ENCODE data around the gene CROCC2. TPM values are rescaled to one million over a fixed set of nuclear protein-coding genes. Genes with fewer than 3 reads are reported as not detected.
A peak's percentile ranks its signal among the peaks of the same experiment; 100 is the strongest.

Gene CROCC2
- total and polyA plus RNA-seq, 7 experiments from 2014 or later = 0.22 TPM; not detected in 6

GRCh38 chr2:240983361-240983995 lies 77.3 kb downstream of the CROCC2 start:
- intact Hi-C loops (cut with micrococcal nuclease) = loop anchor here (2.0 to 5.0 kb wide), 4 partner anchors 79 to 169 kb away; partner anchors contain the start of gene PPP1R7 (in 2 of the 2)
- Mint-ChIP-seq H3K36me3 (no peaks in the 10 kb centered on the region), H3K9me3 (peaks cover 0 to 3% (median 0%) of the 10 kb centered on the region in 11 donors), H3K4me1 (peaks cover 0 to 5% (median 2%) of the 10 kb centered on the region in 7 donors), H3K27me3 (peaks cover 0 to 14% (median 0%) of the 10 kb centered on the region in 5 donors), H3K27ac (no peak overlapping the region), H3K4me3 (peak overlapping the region in 1 of 10 donors; percentile 30)
- ChIA-PET CTCF (interaction anchor here (0.6 to 1.7 kb wide), 6 partner anchors 26 to 238 kb away, joined by 3 to 7 read pairs (median 4); partner anchors contain the start of genes PASK and PPP1R7), POLR2A (interaction anchor here (1.0 to 1.3 kb wide), 2 partner anchors 97 to 166 kb away, joined by 3 to 5 read pairs; no protein-coding TSS in a partner anchor)
- Histone ChIP-seq H3K27ac (ENCODE audit: low read depth, low read length) (no peak overlapping the region), H3K27me3 (ENCODE audit: control insufficient read depth in 2 of 2, insufficient read depth in 2 of 2, low read length in 2 of 2) (no peaks in the 10 kb centered on the region), H3K9me3 (ENCODE audit: control insufficient read depth in 2 of 3, low read length in 3 of 3) (no peaks in the 10 kb centered on the region), H3K4me3 (ENCODE audit: low read length) (no peak overlapping the region), H3K36me3 (ENCODE audit: control insufficient read depth in 2 of 3, insufficient read depth in 3 of 3, low read length in 3 of 3) (no peaks in the 10 kb centered on the region), H3K4me1 (ENCODE audit: control insufficient read depth in 2 of 2, insufficient read depth in 2 of 2, low read length in 2 of 2) (no peaks in the 10 kb centered on the region)
- ATAC-seq (peak; percentile 78), DNase-seq (peak in 7 of 9 donors; percentile 27 to 55 (median 42))

GRCh38 chr2:240983996-240984498 lies 77.9 kb downstream of the CROCC2 start:
- DNase-seq = peak in 1 of 9 donors; percentile 3
- Histone ChIP-seq H3K4me3 (ENCODE audit: low read length) (no peak overlapping the region), H3K36me3 (ENCODE audit: control insufficient read depth in 2 of 3, insufficient read depth in 3 of 3, low read length in 3 of 3) (no peaks in the 10 kb centered on the region), H3K9me3 (ENCODE audit: control insufficient read depth in 2 of 3, low read length in 3 of 3) (no peaks in the 10 kb centered on the region), H3K27me3 (ENCODE audit: control insufficient read depth in 2 of 2, insufficient read depth in 2 of 2, low read length in 2 of 2) (no peaks in the 10 kb centered on the region), H3K4me1 (ENCODE audit: control insufficient read depth in 2 of 2, insufficient read depth in 2 of 2, low read length in 2 of 2) (no peaks in the 10 kb centered on the region), H3K27ac (ENCODE audit: low read depth, low read length) (no peak overlapping the region)
- POLR2A ChIA-PET = interaction anchor here (1.0 to 1.3 kb wide), 2 partner anchors 96 to 166 kb away, joined by 3 to 5 read pairs; no protein-coding TSS in a partner anchor
- H3K36me3 Mint-ChIP-seq = no peaks in the 10 kb centered on the region
- peaks cover 0 to 5% (median 2%) of the 10 kb centered on the region in 7 donors for H3K4me1 Mint-ChIP-seq
- H3K4me3 Mint-ChIP-seq = no peak overlapping the region
- H3K27ac Mint-ChIP-seq = peak overlapping the region in 1 of 9 donors; percentile 18
- intact Hi-C loops (cut with micrococcal nuclease) = loop anchor here (2.0 to 5.0 kb wide), 4 partner anchors 78 to 168 kb away; partner anchors contain the start of gene PPP1R7 (in 2 of the 2)
- ATAC-seq = no peak
- peaks cover 0 to 3% (median 0%) of the 10 kb centered on the region in 11 donors for H3K9me3 Mint-ChIP-seq
- peaks cover 0 to 14% (median 0%) of the 10 kb centered on the region in 5 donors for H3K27me3 Mint-ChIP-seq
- CTCF ChIA-PET = interaction anchor here (0.6 to 1.7 kb wide), 6 partner anchors 25 to 238 kb away, joined by 3 to 7 read pairs (median 4); partner anchors contain the start of genes PASK and PPP1R7

- H3K36me3 ChIP-seq (ENCODE audit: control insufficient read depth in 2 of 3, insufficient read depth in 3 of 3, low read length in 3 of 3) = no peaks in the 10 kb centered on the region
- Mint-ChIP-seq H3K27ac (no peak overlapping the region), H3K9me3 (peaks cover 0 to 3% (median 0%) of the 10 kb centered on the region in 11 donors), H3K4me1 (peaks cover 0 to 5% (median 2%) of the 10 kb centered on the region in 7 donors), H3K27me3 (peaks cover 0 to 13% (median 0%) of the 10 kb centered on the region in 5 donors), H3K36me3 (no peaks in the 10 kb centered on the region), H3K4me3 (peak overlapping the region in 1 of 10 donors; percentile 44)
- no peak overlapping the region for H3K4me3 ChIP-seq (ENCODE audit: low read length)
- no peaks in the 10 kb centered on the region for H3K9me3 ChIP-seq (ENCODE audit: control insufficient read depth in 2 of 3, low read length in 3 of 3)
- H3K4me1 ChIP-seq (ENCODE audit: control insufficient read depth in 2 of 2, insufficient read depth in 2 of 2, low read length in 2 of 2) = no peaks in the 10 kb centered on the region
- H3K27me3 ChIP-seq (ENCODE audit: control insufficient read depth in 2 of 2, insufficient read depth in 2 of 2, low read length in 2 of 2) = no peaks in the 10 kb centered on the region
- H3K27ac ChIP-seq (ENCODE audit: low read depth, low read length) = no peak overlapping the region
- ChIA-PET CTCF (interaction anchor here (1.1 kb wide), 1 partner anchor 72 kb away, joined by 3 read pairs; no protein-coding TSS in a partner anchor), POLR2A (no interaction called here)
- no peak for ATAC-seq
- intact Hi-C loops (cut with micrococcal nuclease) = no loop called here
- DNase-seq = no peak
These were observed 80.0 kb downstream of the CROCC2 start for GRCh38 chr2:240985881-240986786.

GRCh38 chr2:240986787-240987411 lies 80.8 kb downstream of the CROCC2 start:
- ChIA-PET POLR2A (no interaction called here), CTCF (interaction anchor here (1.1 kb wide), 1 partner anchor 72 kb away, joined by 3 read pairs; no protein-coding TSS in a partner anchor)
- peaks cover 0 to 7% (median 0%) of the 10 kb centered on the region in 5 donors for H3K27me3 Mint-ChIP-seq
- no peaks in the 10 kb centered on the region for H3K36me3 Mint-ChIP-seq
- ATAC-seq (no peak), DNase-seq (peak in 1 of 9 donors; percentile 5)
- no peaks in the 10 kb centered on the region for H3K36me3 ChIP-seq (ENCODE audit: control insufficient read depth in 2 of 3, insufficient read depth in 3 of 3, low read length in 3 of 3)
- H3K9me3 ChIP-seq (ENCODE audit: control insufficient read depth in 2 of 3, low read length in 3 of 3) = no peaks in the 10 kb centered on the region
- intact Hi-C loops (cut with micrococcal nuclease) = no loop called here
- no peaks in the 10 kb centered on the region for H3K4me1 ChIP-seq (ENCODE audit: control insufficient read depth in 2 of 2, insufficient read depth in 2 of 2, low read length in 2 of 2)
- no peak overlapping the region for H3K4me3 Mint-ChIP-seq
- H3K27ac Mint-ChIP-seq = no peak overlapping the region
- H3K9me3 Mint-ChIP-seq = peaks cover 0 to 3% (median 0%) of the 10 kb centered on the region in 11 donors
- H3K27me3 ChIP-seq (ENCODE audit: control insufficient read depth in 2 of 2, insufficient read depth in 2 of 2, low read length in 2 of 2) = no peaks in the 10 kb centered on the region
- no peak overlapping the region for H3K4me3 ChIP-seq (ENCODE audit: low read length)
- peaks cover 0 to 5% (median 2%) of the 10 kb centered on the region in 7 donors for H3K4me1 Mint-ChIP-seq
- no peak overlapping the region for H3K27ac ChIP-seq (ENCODE audit: low read depth, low read length)

DNA sequence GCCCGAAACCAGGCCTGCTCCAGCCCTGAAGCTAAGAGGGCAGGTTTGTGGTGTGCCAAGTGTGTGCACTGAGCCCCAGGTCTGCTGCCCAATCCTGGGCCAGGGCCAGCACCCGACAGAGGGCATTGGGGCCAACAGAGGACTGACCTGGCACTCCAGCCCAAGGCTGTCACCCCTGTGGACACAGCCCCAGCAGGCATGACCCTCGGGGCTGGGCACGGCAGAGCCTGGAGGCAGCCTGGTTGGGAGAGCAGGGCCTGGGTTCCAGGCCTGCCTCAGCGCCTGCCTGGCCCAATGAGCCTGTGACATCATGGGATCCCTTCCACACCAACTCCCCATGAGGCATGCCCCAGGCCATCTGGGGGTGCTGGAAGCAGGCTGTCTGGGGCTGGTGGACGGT lies 81.5 kb downstream of the CROCC2 start:
- Mint-ChIP-seq H3K27ac (no peak overlapping the region), H3K4me1 (peaks cover 0 to 5% (median 4%) of the 10 kb centered on the region in 7 donors), H3K4me3 (no peak overlapping the region), H3K36me3 (no peaks in the 10 kb centered on the region), H3K9me3 (peaks cover 0 to 3% (median 0%) of the 10 kb centered on the region in 11 donors), H3K27me3 (peaks cover 0 to 6% (median 0%) of the 10 kb centered on the region in 5 donors)
- Histone ChIP-seq H3K4me3 (ENCODE audit: low read length) (no peak overlapping the region), H3K4me1 (ENCODE audit: control insufficient read depth in 2 of 2, insufficient read depth in 2 of 2, low read length in 2 of 2) (no peaks in the 10 kb centered on the region), H3K27me3 (ENCODE audit: control insufficient read depth in 2 of 2, insufficient read depth in 2 of 2, low read length in 2 of 2) (no peaks in the 10 kb centered on the region), H3K36me3 (ENCODE audit: control insufficient read depth in 2 of 3, insufficient read depth in 3 of 3, low read length in 3 of 3) (no peaks in the 10 kb centered on the region), H3K9me3 (ENCODE audit: control insufficient read depth in 2 of 3, low read length in 3 of 3) (no peaks in the 10 kb centered on the region), H3K27ac (ENCODE audit: low read depth, low read length) (no peak overlapping the region)
- DNase-seq = no peak
- ChIA-PET POLR2A (no interaction called here), CTCF (interaction anchor here (1.1 kb wide), 1 partner anchor 73 kb away, joined by 3 read pairs; no protein-coding TSS in a partner anchor)
- intact Hi-C loops (cut with micrococcal nuclease) = no loop called here
- ATAC-seq = no peak

DNA sequence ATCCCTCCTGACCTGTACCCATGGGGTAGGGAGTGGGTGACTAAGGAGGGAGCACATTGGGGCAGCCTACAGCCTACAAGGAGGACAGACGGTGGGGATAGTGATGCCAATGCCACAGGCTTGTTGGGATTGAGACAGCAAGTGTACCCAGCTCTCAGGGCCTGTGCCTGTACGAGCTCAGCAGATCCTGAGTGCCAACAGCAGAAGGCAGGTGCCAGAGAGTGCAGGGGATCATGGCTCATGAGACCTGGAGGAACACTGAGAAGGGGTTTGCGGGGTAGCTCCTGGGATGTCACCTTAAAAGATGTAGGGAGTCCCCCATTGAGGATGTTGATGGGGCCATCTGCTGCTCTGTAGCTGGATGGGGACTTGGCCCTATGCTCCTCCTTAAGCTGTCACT lies 82.0 kb downstream of the CROCC2 start:
- CTCF ChIA-PET = interaction anchor here (1.2 kb wide), 1 partner anchor 74 kb away, joined by 4 read pairs; no protein-coding TSS in a partner anchor

More for the DNA sequence above, 82.0 kb downstream of the CROCC2 start:
- DNase-seq = no peak
- ATAC-seq = no peak
- peaks cover 0 to 3% (median 0%) of the 10 kb centered on the region in 11 donors for H3K9me3 Mint-ChIP-seq
- Histone ChIP-seq H3K9me3 (ENCODE audit: control insufficient read depth in 2 of 3, low read length in 3 of 3) (no peaks in the 10 kb centered on the region), H3K4me1 (ENCODE audit: control insufficient read depth in 2 of 2, insufficient read depth in 2 of 2, low read length in 2 of 2) (no peaks in the 10 kb centered on the region), H3K27me3 (ENCODE audit: control insufficient read depth in 2 of 2, insufficient read depth in 2 of 2, low read length in 2 of 2) (no peaks in the 10 kb centered on the region), H3K36me3 (ENCODE audit: control insufficient read depth in 2 of 3, insufficient read depth in 3 of 3, low read length in 3 of 3) (no peaks in the 10 kb centered on the region), H3K27ac (ENCODE audit: low read depth, low read length) (no peak overlapping the region), H3K4me3 (ENCODE audit: low read length) (no peak overlapping the region)
- no peak overlapping the region for H3K27ac Mint-ChIP-seq
- POLR2A ChIA-PET = no interaction called here
- no peaks in the 10 kb centered on the region for H3K36me3 Mint-ChIP-seq
- H3K4me1 Mint-ChIP-seq = peaks cover 0 to 10% (median under 1%) of the 10 kb centered on the region in 7 donors
- intact Hi-C loops (cut with micrococcal nuclease) = no loop called here
- H3K27me3 Mint-ChIP-seq = peaks cover 0 to 3% (median 0%) of the 10 kb centered on the region in 5 donors
- no peak overlapping the region for H3K4me3 Mint-ChIP-seq

Data from naive thymus-derived CD4-positive, alpha-beta T cell (primary cell).